Measurements from ENCODE around the gene BNC2.
"Not testable (repeated sequence)": the region's sequence is repeated elsewhere in the genome, so short reads cannot be mapped to it uniquely, and the experiment has no call there.

Gene BNC2

GRCh38 chr9:16884952-16885513, 14.6 kb upstream of the BNC2 start:
- no peak for DNase-seq (ENCODE audit: low read depth, low spot score)
- H3K4me3 ChIP-seq (ENCODE audit: low read depth, low read length): no peak overlapping the region
- POLR2A ChIA-PET: no interaction called here
- no peak for TF ChIP-seq CTCF (IDR thresholded peaks at IDR 0.05; ENCODE audit: insufficient read depth, low read length, missing control alignments)
- CTCF ChIA-PET: interaction anchor here (1.2 to 1.3 kb wide), 2 partner anchors 9 to 232 kb away, joined by 3 to 5 read pairs; no protein-coding TSS in a partner anchor

DNA sequence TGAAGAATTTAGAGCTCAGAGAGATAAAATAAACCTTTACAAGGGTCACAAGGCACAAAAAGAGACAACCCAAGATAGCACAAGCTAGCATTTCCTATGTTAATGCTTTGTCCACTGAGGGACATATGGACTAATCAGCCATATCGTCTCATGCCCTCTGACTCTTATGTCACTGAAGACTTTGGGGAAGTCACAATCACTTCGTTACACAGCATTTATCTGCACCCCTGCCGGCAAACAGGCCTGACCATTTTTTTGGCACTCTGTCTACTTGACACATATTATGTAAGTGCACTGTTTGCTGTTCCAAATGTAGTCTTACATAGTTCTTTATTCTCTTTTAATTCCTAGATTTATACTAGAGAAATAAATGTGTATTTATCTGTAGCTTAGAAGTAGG, 13.9 kb upstream of the BNC2 start:
- ChIA-PET CTCF (interaction anchor here (0.9 to 1.3 kb wide), 3 partner anchors 9 to 232 kb away, joined by 3 to 5 read pairs (median 4); no protein-coding TSS in a partner anchor), POLR2A (interaction anchor here (1.0 kb wide), 1 partner anchor 13 kb away, joined by 3 read pairs; no protein-coding TSS in a partner anchor)
- DNase-seq (ENCODE audit: low read depth, low spot score): no peak
- H3K4me3 ChIP-seq (ENCODE audit: low read depth, low read length): no peak overlapping the region
- TF ChIP-seq CTCF (IDR thresholded peaks at IDR 0.05; ENCODE audit: insufficient read depth, low read length, missing control alignments): no peak

DNA sequence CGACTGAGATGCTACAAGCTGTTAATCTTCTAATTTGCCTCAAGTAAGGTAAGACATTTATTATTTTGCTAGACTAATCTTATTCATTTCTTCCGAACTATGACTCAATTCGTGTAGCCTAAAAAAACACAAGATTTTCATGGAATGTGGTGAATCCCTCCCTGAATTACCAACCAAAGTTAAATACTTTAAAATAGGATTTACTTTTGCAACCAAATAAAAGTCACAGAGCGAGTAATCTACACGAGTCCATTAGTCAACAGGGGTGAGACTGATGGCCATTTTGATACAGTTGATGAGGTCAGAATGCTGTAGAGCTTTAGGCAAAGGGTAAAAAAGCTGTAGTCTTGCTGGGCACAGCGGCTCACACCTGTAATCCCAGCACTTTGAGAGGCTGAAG, 13.1 kb upstream of the BNC2 start:
- CTCF ChIA-PET: interaction anchor here (1.2 to 1.3 kb wide), 2 partner anchors 10 to 233 kb away, joined by 3 to 5 read pairs; no protein-coding TSS in a partner anchor
- no peak overlapping the region for H3K4me3 ChIP-seq (ENCODE audit: low read depth, low read length)
- POLR2A ChIA-PET: interaction anchor here (1.0 kb wide), 1 partner anchor 12 kb away, joined by 3 read pairs; no protein-coding TSS in a partner anchor
- no peak for DNase-seq (ENCODE audit: low read depth, low spot score)
- no peak for TF ChIP-seq CTCF (IDR thresholded peaks at IDR 0.05; ENCODE audit: insufficient read depth, low read length, missing control alignments)

DNA sequence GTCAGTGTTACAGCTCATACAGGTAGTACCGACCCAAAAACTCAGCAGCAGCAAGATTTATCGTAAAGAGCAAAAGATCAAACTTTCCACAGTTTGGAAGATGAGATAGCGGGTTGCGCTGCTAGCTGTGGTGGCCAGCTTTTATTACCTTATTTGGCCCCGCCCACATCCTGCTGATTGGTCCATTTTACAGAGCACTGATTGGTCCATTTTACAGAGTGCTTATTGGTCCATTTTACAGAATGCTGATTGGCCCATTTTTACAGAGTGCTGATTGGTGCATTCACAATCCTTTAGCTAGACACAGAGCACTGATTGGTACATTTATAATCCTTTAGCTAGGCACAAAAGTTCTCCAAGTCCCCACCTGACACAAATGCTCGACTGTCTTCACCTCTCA, 12.0 kb upstream of the BNC2 start:
- H3K4me3 ChIP-seq (ENCODE audit: low read depth, low read length); DNase-seq (ENCODE audit: low read depth, low spot score); CTCF ChIA-PET: not testable (repeated sequence)
- POLR2A ChIA-PET: interaction anchor here (0.7 kb wide), 1 partner anchor 36 kb away, joined by 3 read pairs; no protein-coding TSS in a partner anchor

DNA sequence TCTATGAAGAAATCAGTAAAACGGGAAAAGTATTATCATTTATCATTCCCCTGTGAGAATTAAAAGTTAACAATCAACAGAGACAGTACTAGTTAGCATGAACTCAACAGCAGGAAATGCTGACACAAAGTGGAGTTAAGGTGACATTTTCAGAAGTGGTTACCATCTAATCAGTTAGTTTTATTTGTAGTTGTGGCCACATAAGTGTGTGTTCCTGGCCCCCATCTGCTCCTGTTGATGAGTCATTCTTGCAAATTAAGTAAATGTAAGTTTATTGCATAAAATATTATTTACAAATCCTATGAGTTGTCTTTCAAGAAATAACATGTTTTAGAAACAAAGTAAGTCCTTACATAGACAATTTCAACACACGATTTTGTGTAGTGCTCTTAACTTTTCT, 8.9 kb upstream of the BNC2 start:
- ChIA-PET POLR2A (no interaction called here), CTCF (no interaction called here)
- no peak overlapping the region for H3K4me3 ChIP-seq (ENCODE audit: low read depth, low read length)
- no peak for TF ChIP-seq CTCF (IDR thresholded peaks at IDR 0.05; ENCODE audit: insufficient read depth, low read length, missing control alignments)
- no peak for DNase-seq (ENCODE audit: low read depth, low spot score)

- no peak for DNase-seq (ENCODE audit: low read depth, low spot score)
- no peak for TF ChIP-seq CTCF (IDR thresholded peaks at IDR 0.05; ENCODE audit: insufficient read depth, low read length, missing control alignments)
- ChIA-PET CTCF (no interaction called here), POLR2A (no interaction called here)
- H3K4me3 ChIP-seq (ENCODE audit: low read depth, low read length): no peak overlapping the region
Measured at GRCh38 chr9:16877256-16877655, 6.8 kb upstream of the BNC2 start.

All from AG04449 (cell line).